Adrenal gland (tissue), 12 donors: ENCODE results near the gene DGAT2. TPM values are rescaled to one million over a fixed set of nuclear protein-coding genes. Genes with fewer than 3 reads are reported as not detected.

Experiments used
- DNase-seq, 7 donors: peaks; one replicate each; pipeline ENCODE4 v3.0.0-alpha.2; 2019 to 2020
- H3K27ac ChIP-seq, 5 donors: fragments of 200-600 bp; sonication (generic) in 4 of 5; 1 replicate in 3 of 5; 2 replicates in 2 of 5; pipeline versions ENCODE4 v1.5.1 to v1.8.0; 2016 to 2020; ENCODE audit warnings: mild to moderate bottlenecking in 1 of 5
- H3K27me3 ChIP-seq: fragments of 200-600 bp; 2 replicates; pipeline ENCODE4 v1.8.0; 2021
- H3K36me3 ChIP-seq, 2 donors: fragments of 200-600 bp; replicated peaks in 1 of 2; 1 replicate in 1 of 2; 2 replicates in 1 of 2; pipeline versions ENCODE4 v1.5.1 to v1.8.0; 2018 to 2022
- H3K4me1 ChIP-seq, 2 donors: fragments of 200-600 bp; replicated peaks in 1 of 2; 1 replicate in 1 of 2; 2 replicates in 1 of 2; pipeline versions ENCODE4 v1.5.1 to v1.8.0; 2018 to 2021
- H3K4me3 ChIP-seq, 4 donors: fragments of 200-600 bp; sonication (generic) in 3 of 4; one replicate each; pipeline ENCODE4 v1.5.1; 2016 to 2018
- H3K9me3 ChIP-seq, 3 donors: fragments of 200-600 bp; sonication (generic) in 1 of 3; replicated peaks in 1 of 3; 1 replicate in 2 of 3; 2 replicates in 1 of 3; pipeline versions ENCODE4 v1.5.1 to v1.8.0; 2016 to 2021
- POLR2A ChIP-seq, 2 donors: fragments of 450-650 bp; IDR thresholded peaks; one replicate each; pipeline ENCODE4 v1.6.1; 2017; ENCODE audit warnings: antibody characterized with exemption in 2 of 2, mild to moderate bottlenecking in 2 of 2, moderate library complexity in 1 of 2
- WGBS, 4 donors: extraction: QIAGEN DNeasy Blood & Tissue Kit in 2 of 4; methylation state at CpG; one replicate each; pipeline versions ENCODE4 v1.1.5 to v1.1.7; 2013 to 2017; 5-methylcytosine and 5-hydroxymethylcytosine counted together
- intact Hi-C, 2 donors: fragments of 100-400 bp; cut with DNase I; formaldehyde crosslinking; loops; one replicate each; pipeline versions ENCODE4 v1.14.1 to v1.15.0; 2022 to 2023
- polyA plus RNA-seq, 3 donors: library from polyadenylated mRNA; stranded (reverse); fragments of 200-250 nt in 2 of 3; fragments of 350-450 nt in 1 of 3; fragmentation: Illumina TruSeq in 1 of 3; extraction: RNeasy Lipid Tissue Mini Kit (QIAGEN cat#74804) in 1 of 3; gene quantifications; one replicate each; pipeline ENCODE4 v1.2.3, GENCODE V29; 2013 to 2014
- total RNA-seq, 9 donors: library from RNA; depleted of rRNA in 4 of 9; stranded (reverse); fragments of >200 nt in 4 of 9; fragments of 120-200 nt in 1 of 9; fragmentation: NEBNext Ultra II Directional in 1 of 9; extraction: Animal tissue kit (Norgen Biotek cat#: 25700) in 1 of 9; gene quantifications; one replicate each; pipeline versions ENCODE4 v1.1.0 to v1.2.4, GENCODE V29; 2013 to 2023
- TF ChIP-seq, protein P1 (sequence below), 6 experiments: fragments of 450-650 bp in 4 of 6; fragments of 200-600 bp in 2 of 6; sonication (generic) in 1 of 6; IDR thresholded peaks; 1 replicate in 5 of 6; 2 replicates in 1 of 6; pipeline versions ENCODE4 v1.5.1 to v1.8.0; 2016 to 2021; ENCODE audit warnings: antibody characterized with exemption in 6 of 6, mild to moderate bottlenecking in 2 of 6, moderate library complexity in 1 of 6
- donor health status: healthy with polysubstance abuse.
- donor health status: Bipolar disorder and iron deficiency.
- donor health status: DM: yes; HTN: yes; CAD: no.
- donor health status: DM: no; HTN: no; CAD: no.
- donor health status: DM: no; HTN: no; CAD: no.
- donor health status: DM: yes; HTN: yes; CAD: no.

Gene DGAT2
- total and polyA plus RNA-seq, 12 donors = 2.1 to 79.2 (median 7.5) TPM

DNA sequence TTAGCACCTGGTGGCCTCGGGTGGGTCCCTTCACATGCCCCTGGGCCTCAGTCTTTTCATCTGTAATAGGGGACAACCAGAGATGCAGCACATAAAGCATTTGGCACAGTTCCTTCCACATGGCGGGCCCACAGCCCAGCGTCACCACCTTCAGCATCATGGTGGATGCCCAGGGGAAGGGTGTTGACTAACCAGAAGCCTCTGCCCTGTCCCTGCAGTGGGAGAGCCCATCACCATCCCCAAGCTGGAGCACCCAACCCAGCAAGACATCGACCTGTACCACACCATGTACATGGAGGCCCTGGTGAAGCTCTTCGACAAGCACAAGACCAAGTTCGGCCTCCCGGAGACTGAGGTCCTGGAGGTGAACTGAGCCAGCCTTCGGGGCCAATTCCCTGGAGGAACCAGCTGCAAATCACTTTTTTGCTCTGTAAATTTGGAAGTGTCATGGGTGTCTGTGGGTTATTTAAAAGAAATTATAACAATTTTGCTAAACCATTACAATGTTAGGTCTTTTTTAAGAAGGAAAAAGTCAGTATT is 31.6 kb downstream of the DGAT2 start:
- Histone ChIP-seq H3K36me3 (no peaks in the 10 kb centered on the region), H3K4me3 (no peak overlapping the region), H3K4me1 (peaks cover 0 to 17% of the 10 kb centered on the region in 2 donors), H3K27me3 (no peaks in the 10 kb centered on the region), H3K27ac (no peak overlapping the region), H3K9me3 (no peaks in the 10 kb centered on the region)
- intact Hi-C loops = loop anchor here (5.0 kb wide), 2 partner anchors 67 to 352 kb away; no protein-coding TSS in a partner anchor
- no peak for DNase-seq
- TF ChIP-seq, protein P1, sequence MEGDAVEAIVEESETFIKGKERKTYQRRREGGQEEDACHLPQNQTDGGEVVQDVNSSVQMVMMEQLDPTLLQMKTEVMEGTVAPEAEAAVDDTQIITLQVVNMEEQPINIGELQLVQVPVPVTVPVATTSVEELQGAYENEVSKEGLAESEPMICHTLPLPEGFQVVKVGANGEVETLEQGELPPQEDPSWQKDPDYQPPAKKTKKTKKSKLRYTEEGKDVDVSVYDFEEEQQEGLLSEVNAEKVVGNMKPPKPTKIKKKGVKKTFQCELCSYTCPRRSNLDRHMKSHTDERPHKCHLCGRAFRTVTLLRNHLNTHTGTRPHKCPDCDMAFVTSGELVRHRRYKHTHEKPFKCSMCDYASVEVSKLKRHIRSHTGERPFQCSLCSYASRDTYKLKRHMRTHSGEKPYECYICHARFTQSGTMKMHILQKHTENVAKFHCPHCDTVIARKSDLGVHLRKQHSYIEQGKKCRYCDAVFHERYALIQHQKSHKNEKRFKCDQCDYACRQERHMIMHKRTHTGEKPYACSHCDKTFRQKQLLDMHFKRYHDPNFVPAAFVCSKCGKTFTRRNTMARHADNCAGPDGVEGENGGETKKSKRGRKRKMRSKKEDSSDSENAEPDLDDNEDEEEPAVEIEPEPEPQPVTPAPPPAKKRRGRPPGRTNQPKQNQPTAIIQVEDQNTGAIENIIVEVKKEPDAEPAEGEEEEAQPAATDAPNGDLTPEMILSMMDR (IDR thresholded peaks at IDR 0.05) = no peak
- TF ChIP-seq POLR2A (IDR thresholded peaks at IDR 0.05) = no peak
- WGBS, 4 donors = 92 to 98% (median 94%) methylated on average over 2 to 8 of the region's 8 CpGs

DNA sequence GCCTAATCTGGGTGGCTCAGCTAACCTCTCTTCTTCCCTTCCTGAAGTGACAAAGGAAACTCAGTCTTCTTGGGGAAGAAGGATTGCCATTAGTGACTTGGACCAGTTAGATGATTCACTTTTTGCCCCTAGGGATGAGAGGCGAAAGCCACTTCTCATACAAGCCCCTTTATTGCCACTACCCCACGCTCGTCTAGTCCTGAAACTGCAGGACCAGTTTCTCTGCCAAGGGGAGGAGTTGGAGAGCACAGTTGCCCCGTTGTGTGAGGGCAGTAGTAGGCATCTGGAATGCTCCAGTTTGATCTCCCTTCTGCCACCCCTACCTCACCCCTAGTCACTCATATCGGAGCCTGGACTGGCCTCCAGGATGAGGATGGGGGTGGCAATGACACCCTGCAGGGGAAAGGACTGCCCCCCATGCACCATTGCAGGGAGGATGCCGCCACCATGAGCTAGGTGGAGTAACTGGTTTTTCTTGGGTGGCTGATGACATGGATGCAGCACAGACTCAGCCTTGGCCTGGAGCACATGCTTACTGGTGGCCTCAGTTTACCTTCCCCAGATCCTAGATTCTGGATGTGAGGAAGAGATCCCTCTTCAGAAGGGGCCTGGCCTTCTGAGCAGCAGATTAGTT is 32.3 kb downstream of the DGAT2 start:
- no peak for DNase-seq
- Histone ChIP-seq H3K27me3 (no peaks in the 10 kb centered on the region), H3K27ac (no peak overlapping the region), H3K9me3 (no peaks in the 10 kb centered on the region), H3K4me3 (no peak overlapping the region), H3K4me1 (peaks cover 0 to 17% of the 10 kb centered on the region in 2 donors), H3K36me3 (no peaks in the 10 kb centered on the region)
- intact Hi-C loops = loop anchor here (5.0 kb wide), 2 partner anchors 66 to 351 kb away; no protein-coding TSS in a partner anchor
- 86 to 93% (median 90%) methylated on average over 4 to 6 of the region's 6 CpGs for WGBS, 4 donors
- TF ChIP-seq, protein P1 (IDR thresholded peaks at IDR 0.05) = no peak
- no peak for TF ChIP-seq POLR2A (IDR thresholded peaks at IDR 0.05)

DNA sequence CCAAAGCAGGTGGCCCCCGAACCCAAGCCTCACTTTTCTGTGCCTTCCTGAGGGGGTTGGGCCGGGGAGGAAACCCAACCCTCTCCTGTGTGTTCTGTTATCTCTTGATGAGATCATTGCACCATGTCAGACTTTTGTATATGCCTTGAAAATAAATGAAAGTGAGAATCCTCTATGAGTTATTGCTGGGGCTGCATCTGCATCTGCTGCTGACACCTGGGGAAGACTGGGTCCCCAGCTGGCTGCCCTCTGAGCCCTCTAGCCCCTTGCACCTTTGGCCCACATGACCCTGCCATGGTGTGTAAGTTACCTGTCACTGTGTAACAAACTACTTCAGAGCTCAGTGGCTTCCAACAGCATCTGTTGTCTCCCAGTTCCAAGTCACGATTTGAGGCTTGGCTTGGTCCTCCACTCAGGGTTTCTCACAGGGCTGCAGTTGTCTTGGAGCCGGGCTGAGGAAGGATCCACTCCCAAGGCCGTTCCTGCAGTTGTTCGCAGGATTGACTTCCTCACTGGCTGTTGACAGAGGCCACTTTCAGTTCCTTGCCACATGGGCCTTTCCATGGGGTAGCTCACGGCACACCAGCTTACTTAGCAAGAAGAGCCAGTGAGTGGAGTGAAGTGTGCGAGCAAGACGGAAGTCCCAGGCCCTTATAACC is 32.9 kb downstream of the DGAT2 start:
- WGBS, 4 donors = 73 to 80% (median 77%) methylated on average over 7 to 9 of the region's 9 CpGs
- intact Hi-C loops = loop anchor here (5.0 kb wide), 2 partner anchors 66 to 351 kb away; no protein-coding TSS in a partner anchor
- Histone ChIP-seq H3K4me3 (no peak overlapping the region), H3K36me3 (no peaks in the 10 kb centered on the region), H3K27ac (peak overlapping the region in 1 of 5 donors; percentile 64), H3K4me1 (peaks cover 0 to 17% of the 10 kb centered on the region in 2 donors), H3K9me3 (no peaks in the 10 kb centered on the region), H3K27me3 (no peaks in the 10 kb centered on the region)
- DNase-seq = peak in 6 of 7 donors; percentile 24 to 62 (median 44)
- TF ChIP-seq, protein P1 (IDR thresholded peaks at IDR 0.05) = no peak
- TF ChIP-seq POLR2A (IDR thresholded peaks at IDR 0.05) = no peak
